Measurements from ENCODE around the gene DSTYK. TPM values are rescaled to one million over a fixed set of nuclear protein-coding genes. Genes with fewer than 3 reads are reported as not detected.
A peak's percentile ranks its signal among the peaks of the same experiment; 100 is the strongest.

The DSTYK gene, protein sequence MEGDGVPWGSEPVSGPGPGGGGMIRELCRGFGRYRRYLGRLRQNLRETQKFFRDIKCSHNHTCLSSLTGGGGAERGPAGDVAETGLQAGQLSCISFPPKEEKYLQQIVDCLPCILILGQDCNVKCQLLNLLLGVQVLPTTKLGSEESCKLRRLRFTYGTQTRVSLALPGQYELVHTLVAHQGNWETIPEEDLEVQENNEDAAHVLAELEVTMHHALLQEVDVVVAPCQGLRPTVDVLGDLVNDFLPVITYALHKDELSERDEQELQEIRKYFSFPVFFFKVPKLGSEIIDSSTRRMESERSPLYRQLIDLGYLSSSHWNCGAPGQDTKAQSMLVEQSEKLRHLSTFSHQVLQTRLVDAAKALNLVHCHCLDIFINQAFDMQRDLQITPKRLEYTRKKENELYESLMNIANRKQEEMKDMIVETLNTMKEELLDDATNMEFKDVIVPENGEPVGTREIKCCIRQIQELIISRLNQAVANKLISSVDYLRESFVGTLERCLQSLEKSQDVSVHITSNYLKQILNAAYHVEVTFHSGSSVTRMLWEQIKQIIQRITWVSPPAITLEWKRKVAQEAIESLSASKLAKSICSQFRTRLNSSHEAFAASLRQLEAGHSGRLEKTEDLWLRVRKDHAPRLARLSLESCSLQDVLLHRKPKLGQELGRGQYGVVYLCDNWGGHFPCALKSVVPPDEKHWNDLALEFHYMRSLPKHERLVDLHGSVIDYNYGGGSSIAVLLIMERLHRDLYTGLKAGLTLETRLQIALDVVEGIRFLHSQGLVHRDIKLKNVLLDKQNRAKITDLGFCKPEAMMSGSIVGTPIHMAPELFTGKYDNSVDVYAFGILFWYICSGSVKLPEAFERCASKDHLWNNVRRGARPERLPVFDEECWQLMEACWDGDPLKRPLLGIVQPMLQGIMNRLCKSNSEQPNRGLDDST
- 28.1 TPM for total RNA-seq

DNA sequence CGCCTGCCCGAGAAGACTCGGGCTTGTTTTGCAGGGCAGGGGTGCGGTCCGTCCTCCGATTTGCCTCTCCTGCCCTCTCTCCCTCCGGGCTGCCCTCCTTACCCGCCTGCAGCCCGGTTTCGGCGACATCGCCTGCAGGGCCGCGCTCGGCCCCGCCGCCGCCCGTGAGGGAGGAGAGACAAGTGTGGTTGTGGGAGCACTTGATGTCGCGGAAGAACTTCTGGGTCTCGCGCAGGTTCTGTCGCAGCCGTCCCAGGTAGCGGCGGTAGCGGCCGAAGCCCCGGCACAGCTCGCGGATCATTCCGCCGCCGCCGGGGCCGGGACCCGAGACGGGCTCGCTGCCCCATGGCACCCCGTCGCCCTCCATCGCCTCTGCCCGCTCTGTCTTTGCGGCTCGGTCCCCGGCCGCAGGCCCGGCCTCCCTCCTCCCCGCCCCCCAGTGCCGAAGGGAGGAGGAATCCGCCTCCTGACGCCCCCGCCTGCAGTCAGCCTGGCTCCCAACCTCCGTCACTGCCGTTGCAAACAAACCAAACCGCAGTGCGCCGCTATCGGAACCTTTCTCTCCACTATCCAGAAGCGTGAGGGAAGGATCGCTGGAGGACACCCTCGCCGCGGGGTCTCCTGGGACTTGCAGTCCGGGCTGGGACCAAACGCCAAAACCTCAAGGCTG is at the start of gene DSTYK:
Gene DSTYK (minus strand): TSS at position 534 of the 670 bp plus-strand sequence. CDS start 167 bp downstream, at position 367.
- DNase-seq = peak; percentile 95

DNA sequence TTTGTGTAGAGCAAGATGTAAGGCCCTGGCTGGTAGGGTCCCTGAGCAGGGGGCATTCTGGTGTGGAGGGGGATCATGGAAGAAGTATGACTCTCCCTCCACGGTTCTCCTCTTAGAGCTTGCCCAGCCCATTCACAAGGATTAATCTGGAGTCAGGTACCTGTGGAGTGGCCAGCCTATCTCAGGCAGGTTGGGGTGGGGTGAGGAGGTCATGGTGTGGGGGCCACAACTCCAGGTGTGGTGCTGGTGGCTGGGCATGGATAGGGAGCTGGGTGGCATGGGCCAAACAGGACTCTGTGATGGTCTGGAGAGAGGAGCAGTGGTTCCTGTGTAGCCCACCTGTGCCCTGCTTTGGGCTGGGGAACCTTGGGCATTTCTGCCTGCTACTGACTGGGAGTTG is 48.5 kb upstream of the DSTYK start:
- DNase-seq = no peak

DNA sequence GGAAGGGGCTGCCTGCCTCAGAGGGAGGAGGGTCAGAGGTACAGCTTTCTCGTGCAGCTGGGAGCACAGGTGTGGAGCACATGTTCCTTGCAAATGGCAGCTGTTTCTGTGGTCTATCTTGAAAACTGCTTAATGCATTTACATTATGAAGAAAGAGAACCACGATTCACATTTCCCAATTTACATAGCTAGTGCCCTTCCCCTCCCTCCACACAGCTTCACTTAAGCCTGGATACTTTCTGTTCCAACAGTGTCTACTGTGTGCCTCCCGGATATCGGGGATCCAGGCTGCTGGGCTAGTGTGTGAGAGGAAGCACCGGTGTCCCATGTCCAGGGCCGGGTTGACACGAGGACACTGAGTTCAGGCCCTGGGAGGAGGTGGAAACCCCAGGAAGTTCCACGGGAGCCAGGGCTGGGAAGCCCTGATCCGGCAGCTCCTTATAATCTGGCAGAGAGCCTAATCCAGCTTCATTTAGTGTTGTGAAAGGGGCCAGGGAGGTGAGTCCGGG is 47.9 kb upstream of the DSTYK start:
- DNase-seq = no peak

DNA sequence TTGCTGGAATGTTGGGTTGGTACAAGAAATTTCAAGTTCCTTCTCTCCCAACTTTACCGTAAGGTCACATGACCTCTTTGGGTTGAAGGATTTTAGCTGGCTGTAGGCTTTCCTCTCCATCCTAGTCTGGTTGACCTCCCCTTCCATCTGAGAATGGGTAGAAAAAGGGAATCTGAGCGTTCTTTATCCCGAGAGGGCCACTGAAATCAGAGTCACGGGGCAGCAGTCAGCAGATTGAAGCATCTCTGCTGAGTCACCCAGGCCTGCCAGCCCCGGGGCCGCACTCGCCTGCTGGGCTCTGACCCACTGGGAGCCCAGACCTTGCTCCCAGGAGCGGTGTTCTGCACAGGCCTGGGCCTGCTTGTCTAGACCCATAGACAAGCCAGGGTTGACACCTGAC is 47.2 kb upstream of the DSTYK start:
- peak; percentile 66 for DNase-seq

DNA sequence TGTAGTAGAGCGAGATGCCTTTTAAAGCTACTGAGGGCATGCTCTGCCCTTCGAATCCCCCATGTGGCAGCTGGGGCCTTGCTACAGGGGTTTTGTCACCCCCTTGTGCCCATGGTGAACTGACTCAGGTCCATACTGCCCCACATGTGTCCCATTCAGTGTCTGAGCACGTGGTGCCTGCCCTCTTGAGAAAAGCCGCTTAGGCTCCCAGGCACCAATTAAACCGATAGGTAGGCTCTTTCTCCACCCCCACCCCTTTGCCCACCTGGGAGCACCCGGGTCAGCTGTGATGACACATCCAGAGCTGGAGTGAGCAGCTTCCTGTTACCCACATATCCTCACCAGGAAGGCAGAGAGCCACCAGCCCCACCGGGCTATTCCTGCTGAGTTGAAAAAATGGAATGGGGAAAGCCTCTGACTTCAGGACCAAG is 46.8 kb upstream of the DSTYK start:
- no peak for DNase-seq

DNA sequence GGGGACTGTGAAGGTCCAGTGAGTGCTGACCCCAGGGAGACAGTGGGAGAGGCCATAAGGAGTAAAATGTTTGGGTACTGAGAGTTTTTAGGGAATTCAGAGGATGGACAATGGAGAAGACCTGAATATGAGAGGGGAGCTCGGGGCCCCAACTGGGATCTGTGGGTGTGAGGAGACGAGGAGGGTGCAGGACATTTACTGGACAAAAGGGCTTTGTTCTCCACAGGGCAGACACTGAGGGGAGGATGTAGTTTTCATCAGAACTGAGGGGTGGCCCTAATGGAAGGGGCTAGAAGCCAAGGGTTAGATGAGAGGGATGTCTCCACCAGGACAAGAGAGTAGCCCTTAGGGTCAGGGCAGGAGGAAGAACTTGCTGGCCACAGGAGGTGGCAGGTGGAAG is 46.2 kb upstream of the DSTYK start:
- no peak for DNase-seq

DNA sequence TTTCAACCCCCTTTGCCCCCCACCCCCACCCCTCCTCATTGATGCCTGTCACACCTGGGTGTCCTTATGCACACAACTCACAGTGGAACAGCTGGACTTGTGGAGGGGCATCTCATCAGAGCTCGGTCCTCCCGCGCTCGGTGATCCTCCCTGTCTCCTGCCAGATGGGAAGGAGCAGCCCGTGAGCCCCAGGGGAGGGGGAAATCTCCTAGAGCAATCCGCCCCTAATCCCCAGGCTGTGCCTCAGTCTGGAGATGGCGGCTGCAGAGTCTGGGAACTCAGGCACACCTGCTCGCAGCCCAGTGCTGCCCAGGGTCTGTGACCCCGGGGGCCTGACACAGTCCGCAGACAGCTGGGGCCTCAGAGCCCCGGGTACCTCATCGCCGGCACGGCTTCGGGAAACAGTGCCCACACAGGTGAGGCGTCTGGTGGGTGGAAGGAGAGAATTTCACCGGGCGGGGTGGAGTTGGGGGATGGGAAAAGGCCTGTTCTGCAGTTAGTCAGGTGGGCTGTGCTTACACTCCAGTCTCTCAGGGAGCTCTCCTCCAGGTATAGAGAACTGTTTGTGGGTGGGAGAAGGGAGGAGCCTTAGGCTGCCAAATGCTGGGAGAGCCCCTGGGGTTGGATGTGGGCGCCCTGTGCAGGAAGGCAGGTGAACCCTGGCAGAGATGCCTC is 45.6 kb upstream of the DSTYK start:
- DNase-seq = no peak

DNA sequence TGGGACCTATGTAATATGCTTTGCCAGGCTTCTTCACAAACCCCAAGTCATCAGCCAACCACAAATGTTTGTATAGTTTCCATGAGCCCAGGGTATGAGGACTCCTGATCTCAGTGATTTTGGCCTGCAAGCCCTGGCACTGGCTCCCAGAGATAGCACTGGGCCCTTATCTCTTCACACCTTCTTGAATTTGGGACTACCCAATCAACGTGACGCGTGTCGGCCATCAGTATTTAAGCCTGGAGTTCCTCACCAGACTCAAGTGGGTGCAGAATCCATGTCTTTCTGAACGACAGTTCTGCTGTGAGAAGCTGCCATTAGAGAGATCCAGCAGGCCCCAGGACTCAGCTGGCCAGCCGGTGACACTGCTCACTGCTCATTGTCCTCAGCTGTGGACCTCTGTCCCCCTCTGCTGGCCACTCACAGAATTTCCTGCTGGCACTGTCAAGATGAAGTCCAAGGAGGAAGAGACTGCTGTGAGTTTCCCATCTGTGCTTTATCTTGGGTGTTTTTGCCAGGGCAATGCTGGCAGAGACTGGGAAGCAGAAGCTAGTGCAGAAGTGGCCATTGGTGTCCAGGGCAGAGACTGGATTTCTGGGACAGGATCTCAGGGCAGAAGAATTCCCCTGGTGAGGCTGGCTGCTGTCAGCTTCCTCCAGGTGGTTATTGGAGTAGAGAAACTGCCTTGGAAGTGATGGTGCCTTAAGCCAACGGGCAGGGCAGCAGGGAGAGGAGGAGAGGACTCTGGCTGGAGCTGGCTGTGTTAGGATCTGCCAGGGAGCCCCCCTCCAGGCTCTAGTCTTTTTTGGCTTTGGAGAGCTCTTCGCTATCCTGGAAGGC is 44.7 kb upstream of the DSTYK start:
- DNase-seq = peak; percentile 90

DNA sequence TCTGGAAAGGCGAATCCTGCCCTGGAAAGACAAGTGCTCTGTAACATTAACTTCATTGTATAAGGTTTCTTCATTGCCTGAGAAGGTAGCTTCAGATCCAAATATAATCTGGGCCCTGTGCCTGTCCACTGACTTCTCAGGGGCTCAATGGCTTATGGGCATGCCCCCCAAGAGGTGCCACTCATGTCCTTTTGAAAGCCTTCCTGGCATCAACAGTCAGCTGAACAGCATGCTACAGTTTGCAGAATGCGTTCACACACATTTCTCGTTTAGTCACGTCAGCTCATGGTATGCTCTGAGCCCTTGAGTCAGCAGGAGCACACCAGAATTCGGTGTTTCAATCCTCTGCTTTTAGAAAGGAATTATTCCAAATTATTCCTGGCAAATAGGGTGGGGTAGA is 40.1 kb upstream of the DSTYK start:
- no peak for DNase-seq

DNA sequence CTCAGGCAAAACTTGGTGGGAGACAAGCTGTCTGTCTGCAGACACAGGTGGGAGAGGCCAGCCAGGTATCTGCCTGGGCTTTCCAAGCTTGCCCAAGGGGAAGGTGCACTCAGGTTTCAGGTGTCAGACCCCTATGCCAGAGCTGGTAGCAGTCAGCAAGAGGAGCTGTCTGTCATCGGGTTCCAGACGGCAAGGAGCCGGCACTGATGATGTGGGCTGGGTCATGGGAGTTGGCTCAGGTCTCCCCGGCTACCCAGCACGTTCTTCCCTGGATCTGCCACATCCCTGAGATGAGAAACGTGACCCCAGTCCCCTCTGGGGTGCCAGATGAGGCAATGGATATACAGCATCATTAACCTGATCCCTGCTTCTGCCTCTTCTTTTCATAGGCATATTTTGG is 39.2 kb upstream of the DSTYK start:
- no peak for DNase-seq

DNA sequence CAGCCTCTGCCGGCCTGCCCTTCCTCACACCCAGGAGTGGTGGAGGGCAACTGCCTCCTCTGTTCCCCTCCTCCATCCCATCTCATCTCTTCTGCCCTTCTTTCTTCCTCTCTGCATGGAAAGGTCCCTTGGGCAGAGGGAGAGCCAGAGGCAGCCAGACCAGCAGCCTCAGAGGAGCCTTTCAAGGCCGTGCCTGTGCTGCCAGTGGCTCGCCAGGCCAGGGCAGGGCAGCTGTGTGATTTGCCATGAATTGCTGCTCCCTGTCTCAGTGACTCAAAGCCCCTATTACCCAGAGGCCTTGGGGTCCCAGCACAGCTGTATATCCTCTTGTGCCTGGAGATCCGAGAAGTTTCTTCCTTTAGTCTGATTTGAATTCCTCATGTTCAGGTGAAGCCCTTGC is 38.1 kb upstream of the DSTYK start:
- no peak for DNase-seq

DNA sequence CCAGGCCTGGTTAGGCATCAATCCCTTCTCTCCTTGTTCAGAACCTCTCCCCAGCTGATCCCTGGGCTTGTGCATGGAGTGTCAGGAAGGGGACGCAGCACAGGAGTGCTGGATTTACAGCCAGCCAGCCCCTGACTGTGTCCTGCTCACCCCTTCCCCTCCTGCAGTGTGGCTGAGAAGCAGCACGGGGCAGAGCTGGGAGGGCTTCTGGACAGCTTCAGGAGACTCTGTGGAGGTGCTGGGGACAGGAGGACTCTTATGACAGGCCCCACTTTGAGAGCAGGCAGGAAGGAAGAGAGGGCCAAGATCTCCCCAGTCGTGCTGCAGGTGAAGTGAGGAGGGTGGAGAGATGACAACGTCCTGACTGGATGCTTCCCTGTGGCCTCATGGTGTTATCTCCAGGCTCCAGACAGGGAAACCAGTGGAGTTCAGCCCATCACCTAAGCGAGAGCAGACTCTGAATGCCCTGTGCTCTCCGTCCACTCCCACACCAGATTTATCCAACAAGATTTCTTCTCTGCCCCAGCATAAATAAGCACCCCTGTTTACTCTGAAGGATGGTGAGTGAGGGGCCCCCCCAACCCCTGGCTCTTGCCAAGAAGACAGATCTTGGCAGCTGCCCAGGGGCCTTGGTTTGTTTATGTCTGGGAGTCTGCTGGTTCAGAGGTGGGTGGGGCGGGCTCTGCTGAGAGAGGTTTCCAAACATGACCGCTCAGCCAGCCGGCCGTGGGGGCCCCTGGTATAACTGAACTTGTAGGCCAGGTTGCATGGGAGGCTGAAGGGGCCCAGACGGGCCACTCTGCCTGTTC is 37.5 kb upstream of the DSTYK start:
- DNase-seq = peak; percentile 54

DNA sequence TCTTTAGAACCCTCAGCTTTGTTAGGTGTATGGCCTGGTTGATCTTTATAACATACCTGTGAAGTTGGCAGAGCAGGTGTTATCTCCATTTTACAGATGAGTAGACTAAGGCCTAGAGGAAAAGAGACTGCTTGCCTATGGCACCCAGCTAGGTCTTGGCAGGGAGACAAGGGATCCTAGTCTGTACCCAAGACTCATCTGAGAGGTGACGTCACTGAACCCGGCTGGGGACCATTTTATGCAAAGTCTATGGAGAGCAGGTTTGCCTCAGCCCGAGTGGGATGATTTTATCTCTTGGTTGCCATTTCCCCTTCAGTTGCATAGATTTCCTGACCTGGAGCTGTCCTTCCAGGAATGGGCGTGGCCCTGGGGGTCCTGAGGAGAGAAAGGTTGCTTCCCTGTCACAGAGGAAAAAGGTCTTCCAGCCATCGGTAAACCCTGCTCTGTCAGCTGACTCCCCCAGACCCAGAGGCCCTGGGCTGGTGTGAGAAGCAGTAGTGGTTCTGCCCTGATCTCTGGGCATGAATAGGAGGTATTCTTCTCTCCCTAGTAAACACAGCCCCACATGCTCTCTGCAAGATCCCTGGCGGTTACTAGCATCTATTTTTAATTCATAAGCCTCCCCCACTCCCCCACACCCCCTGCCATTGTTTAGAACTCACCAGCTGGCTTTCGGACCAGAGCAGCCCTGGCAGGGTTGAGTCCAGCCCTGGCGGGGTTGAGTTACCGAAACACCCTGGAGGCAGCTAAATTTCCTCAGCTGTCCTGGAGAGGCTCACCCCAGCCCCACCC is 35.8 kb upstream of the DSTYK start:
- DNase-seq = peak; percentile 80

DNA sequence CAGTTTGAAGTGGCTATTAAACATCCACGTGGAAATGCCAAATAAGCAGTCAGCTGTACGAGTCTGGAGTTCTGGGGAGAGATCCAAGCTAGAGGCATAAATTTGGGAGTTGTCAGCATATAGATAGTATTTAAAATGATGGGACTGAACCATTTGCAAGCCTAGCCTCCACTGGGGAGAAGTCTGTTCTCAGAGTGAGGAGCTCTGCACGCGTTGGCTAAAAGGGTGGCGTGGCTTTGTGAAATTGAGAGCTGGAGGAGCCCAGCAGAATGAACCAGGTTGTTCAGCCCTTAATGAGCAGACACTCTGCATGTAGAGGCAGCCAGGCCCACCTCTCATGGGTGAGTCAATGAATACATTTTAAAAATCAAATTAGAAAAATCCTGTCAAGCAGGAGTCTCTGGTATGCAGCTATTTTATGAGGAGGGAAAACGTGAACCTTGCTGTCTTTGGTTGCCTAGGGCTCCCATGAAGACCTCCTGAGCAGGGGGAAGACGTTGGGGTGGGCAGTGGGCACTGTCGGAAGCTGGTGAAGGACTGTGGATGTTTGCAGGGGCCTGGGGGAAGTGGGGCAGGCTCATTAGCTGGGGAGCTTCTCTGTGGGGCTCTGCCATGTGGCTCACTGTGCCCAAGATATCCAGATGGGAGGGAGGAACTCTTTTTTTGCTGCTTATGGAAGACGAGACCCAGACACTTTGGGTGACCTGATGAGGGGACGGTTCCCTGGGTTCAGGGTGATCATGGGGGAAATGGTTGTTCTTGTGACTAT is 35.0 kb upstream of the DSTYK start:
- no peak for DNase-seq

DNA sequence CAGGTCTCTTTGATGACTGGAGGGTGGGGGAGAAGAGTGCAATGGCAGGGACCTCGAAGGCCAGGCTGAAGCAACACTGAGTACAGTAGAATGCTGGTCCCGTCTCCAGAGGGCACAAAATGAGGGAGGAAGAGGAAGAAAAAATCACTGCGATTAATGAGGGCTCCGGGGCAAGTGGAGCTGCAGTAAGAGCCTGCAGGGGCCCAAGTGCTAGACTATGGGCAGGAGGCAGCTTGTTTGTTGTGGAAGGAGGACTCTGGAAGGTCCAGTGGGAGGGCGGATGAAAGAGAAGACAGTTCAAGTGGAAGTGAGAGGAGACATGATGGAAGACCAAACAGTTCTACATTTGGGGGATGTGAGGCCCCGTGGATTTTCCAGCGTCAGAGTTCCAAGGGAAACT is 33.6 kb upstream of the DSTYK start:
- DNase-seq = no peak

DNA sequence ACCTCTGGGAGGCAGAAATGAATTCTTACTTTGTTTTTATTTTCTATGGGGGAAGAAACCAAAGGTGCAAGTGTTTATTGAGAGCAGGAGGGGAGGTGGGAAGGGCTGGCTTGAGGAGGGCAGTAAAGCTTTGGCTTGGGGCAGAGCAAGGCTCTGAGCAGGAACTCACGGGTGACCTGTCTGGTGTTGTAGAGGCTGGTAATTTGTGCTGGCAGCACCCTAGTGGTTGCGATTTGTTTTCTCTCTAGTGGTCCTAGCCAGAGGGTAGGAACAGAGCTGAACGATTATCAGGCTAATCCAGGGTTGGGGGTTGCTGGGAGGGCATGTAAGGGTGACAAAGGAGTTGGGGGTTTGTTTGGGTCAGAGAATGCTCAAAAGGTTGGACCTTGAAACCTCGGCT is 32.9 kb upstream of the DSTYK start:
- DNase-seq = no peak

DNA sequence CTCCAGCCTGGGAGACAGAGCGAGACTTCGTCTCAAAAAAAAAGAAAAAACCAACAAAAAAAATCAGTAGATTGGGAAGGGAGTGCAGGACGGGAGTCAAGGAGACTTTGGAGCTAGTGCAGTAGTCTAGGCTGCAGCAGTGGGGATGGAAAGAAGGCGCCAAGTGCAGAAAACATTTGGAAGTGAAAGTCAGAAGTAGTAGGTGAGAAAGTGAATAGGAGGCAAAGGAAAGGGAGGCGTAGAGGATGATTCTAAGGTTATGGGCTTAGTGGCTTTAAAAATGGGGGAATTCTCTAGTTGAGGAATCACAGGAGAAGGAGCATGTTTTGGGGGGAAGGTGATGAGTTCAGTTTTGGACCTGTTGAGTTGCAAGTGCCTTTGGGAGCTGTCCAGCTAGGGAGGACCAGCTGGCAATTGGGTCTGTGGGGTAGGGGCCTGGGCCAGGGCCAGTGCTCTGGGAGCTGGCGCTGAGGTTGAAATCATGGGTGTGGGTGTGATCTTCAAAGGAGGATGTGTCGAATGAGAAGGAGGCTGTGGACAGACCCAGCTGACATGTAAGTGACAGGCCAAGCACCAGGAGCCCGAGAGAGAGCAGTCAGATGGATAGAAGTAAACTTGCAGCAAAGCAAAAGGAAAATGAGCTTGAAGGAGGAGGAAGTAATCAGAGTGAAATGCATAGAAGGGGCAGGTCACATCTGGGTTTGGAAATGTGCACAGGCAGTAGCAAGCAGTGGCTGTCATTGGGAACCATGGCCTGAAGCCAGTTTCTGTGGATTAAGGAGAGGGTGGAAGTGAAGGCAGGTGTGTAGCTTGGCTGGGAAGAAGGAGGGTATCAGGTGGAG is 32.1 kb upstream of the DSTYK start:
- DNase-seq = no peak
